Thymus (tissue), 14 donors: ENCODE measurements around the gene SYDE1. TPM values are rescaled to one million over a fixed set of nuclear protein-coding genes. Genes with fewer than 3 reads are reported as not detected.
A peak's percentile ranks its signal among the peaks of the same experiment; 100 is the strongest.
"Not testable (repeated sequence)": the region's sequence is repeated elsewhere in the genome, so short reads cannot be mapped to it uniquely, and the experiment has no call there.

Experiments used
- DNase-seq, 9 donors: peaks; one replicate each; pipeline ENCODE4 v3.0.0-alpha.2; 2013; ENCODE audit warnings: low spot score in 9 of 9, low read depth in 6 of 9, missing footprints in 1 of 9
- H3K27ac ChIP-seq, 2 donors: one replicate each; pipeline ENCODE4 v1.5.1; 2013; ENCODE audit warnings: control low read depth in 1 of 2, low read depth in 1 of 2, low read length in 1 of 2, mild to moderate bottlenecking in 1 of 2, moderate library complexity in 1 of 2
- H3K27me3 ChIP-seq, 2 donors: one replicate each; pipeline ENCODE4 v1.5.1; 2013; ENCODE audit warnings: low read length in 1 of 2; ENCODE audit not compliant: control insufficient read depth in 2 of 2, insufficient read depth in 1 of 2
- H3K36me3 ChIP-seq, 2 donors: one replicate each; pipeline ENCODE4 v1.5.1; 2013; ENCODE audit warnings: low read length in 1 of 2, mild to moderate bottlenecking in 1 of 2, moderate library complexity in 1 of 2; ENCODE audit not compliant: control insufficient read depth in 2 of 2, insufficient read depth in 2 of 2
- H3K4me1 ChIP-seq, 2 donors: one replicate each; pipeline ENCODE4 v1.5.1; 2013; ENCODE audit warnings: low read length in 2 of 2; ENCODE audit not compliant: control insufficient read depth in 2 of 2, insufficient read depth in 2 of 2
- H3K4me3 ChIP-seq, 2 donors: one replicate each; pipeline ENCODE4 v1.5.1; 2013; ENCODE audit warnings: low read length in 2 of 2, control low read depth in 1 of 2, mild to moderate bottlenecking in 1 of 2
- H3K9me3 ChIP-seq, 2 donors: one replicate each; pipeline ENCODE4 v1.5.1; 2013; ENCODE audit warnings: low read length in 1 of 2, mild to moderate bottlenecking in 1 of 2; ENCODE audit not compliant: control insufficient read depth in 2 of 2, insufficient read depth in 1 of 2
- WGBS: extraction: QIAGEN DNeasy Blood & Tissue Kit; methylation state at CpG from one replicate; pipeline ENCODE4 v1.1.7; 2013; 5-methylcytosine and 5-hydroxymethylcytosine counted together
- long read RNA-seq, 10 donors: transcript quantifications; one replicate each; lab custom pipeline, GENCODE V29; 2026
- polyA plus RNA-seq: library from polyadenylated mRNA; stranded (reverse); fragments of 200-250 nt; gene quantifications from one replicate; pipeline ENCODE4 v1.2.3, GENCODE V29; 2013
- total RNA-seq: library from RNA; stranded (reverse); fragments of 120-200 nt; gene quantifications from one replicate; pipeline ENCODE4 v1.2.4, GENCODE V29; 2013
- donor health status: healthy.

The SYDE1 gene, protein sequence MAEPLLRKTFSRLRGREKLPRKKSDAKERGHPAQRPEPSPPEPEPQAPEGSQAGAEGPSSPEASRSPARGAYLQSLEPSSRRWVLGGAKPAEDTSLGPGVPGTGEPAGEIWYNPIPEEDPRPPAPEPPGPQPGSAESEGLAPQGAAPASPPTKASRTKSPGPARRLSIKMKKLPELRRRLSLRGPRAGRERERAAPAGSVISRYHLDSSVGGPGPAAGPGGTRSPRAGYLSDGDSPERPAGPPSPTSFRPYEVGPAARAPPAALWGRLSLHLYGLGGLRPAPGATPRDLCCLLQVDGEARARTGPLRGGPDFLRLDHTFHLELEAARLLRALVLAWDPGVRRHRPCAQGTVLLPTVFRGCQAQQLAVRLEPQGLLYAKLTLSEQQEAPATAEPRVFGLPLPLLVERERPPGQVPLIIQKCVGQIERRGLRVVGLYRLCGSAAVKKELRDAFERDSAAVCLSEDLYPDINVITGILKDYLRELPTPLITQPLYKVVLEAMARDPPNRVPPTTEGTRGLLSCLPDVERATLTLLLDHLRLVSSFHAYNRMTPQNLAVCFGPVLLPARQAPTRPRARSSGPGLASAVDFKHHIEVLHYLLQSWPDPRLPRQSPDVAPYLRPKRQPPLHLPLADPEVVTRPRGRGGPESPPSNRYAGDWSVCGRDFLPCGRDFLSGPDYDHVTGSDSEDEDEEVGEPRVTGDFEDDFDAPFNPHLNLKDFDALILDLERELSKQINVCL
- total RNA-seq (0.94 TPM), polyA plus RNA-seq (2.5 TPM)
- long read RNA-seq, donor 1: 0 reads
- long read RNA-seq, donor 2: 0 reads
- long read RNA-seq, donor 3, partial matches to known transcripts: 0 of 1 reads
- long read RNA-seq, donor 3, other reads (novel, unspliced or antisense): 0 of 1 reads
- long read RNA-seq, donor 4, partial matches to known transcripts: 0 of 1 reads
- long read RNA-seq, donor 4, other reads (novel, unspliced or antisense): 0 of 1 reads
- long read RNA-seq, donor 5, partial matches to known transcripts: 0 of 1 reads
- long read RNA-seq, donor 5, other reads (novel, unspliced or antisense): 0 of 1 reads
- long read RNA-seq, donor 6: 0 reads
- long read RNA-seq, donor 7: 0 reads
- long read RNA-seq, donor 8, partial matches to known transcripts: 0 of 2 reads
- long read RNA-seq, donor 8, other reads (novel, unspliced or antisense): 0 of 2 reads
- long read RNA-seq, donor 9, partial matches to known transcripts: 0 of 1 reads
- long read RNA-seq, donor 9, other reads (novel, unspliced or antisense): 0 of 1 reads
- long read RNA-seq, donor 10: 0 reads

DNA sequence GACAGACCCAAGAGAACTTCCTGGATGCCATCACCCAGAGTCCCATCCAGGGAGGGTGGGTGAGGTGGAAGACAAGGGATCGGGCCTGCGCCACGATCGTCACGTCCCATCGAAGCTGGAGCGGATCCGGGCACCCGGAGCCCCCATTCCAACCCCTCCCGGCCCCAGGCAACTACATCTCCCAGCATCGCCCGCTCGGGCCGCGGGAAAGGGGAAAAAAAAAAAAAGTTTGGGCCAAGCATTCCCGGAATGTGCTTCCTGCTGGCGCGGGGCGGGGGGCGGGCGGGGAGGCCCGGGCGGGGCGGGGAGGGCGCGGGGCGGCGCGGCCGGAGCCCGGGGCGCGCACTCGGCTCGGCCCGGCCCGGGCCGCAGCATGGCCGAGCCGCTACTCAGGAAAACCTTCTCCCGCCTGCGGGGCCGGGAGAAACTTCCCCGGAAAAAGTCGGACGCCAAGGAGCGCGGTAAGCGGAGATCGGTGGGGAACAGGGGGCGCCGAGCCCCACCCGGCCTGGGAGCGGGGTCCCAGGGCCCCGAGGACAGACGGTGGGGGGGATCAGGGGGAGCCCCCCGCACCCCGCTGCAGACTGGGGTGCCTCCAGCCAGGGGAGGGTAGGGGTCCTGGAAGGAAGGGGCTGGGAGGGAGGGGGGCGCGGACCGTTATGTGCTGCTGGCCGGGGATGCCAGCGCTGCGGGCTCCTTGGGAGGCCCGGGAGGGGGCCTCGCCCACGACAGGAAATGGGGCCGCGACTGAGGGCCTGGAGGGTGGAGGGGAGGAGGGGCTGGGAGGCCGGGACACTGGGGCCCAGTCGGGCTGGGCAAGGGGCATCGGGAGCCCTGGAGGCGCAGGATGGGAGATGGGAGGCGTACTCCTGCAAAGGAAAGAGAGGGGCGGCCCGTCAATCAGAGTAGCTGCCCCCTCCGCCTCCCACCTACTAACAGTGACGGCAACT is at the start of gene SYDE1:
Gene SYDE1, plus strand, starts transcription at position 341 of the 950 bp plus-strand sequence. Its CDS starts 33 bp downstream, at position 374.
- peak in 2 of 9 donors; percentile 24 to 46 for DNase-seq
- H3K27ac ChIP-seq: peak within 1 kb of the TSS in 1 of 2 donors; percentile 36
- H3K27me3 ChIP-seq: peaks cover 30 to 38% of the 10 kb centered on the region in 2 donors
- H3K9me3 ChIP-seq: peaks cover 1 to 13% of the 10 kb centered on the region in 2 donors
- H3K36me3 ChIP-seq: no peaks in the 10 kb centered on the region
- 3% methylated on average over 78 of the region's 78 CpGs for WGBS
- H3K4me1 ChIP-seq: peaks cover 0 to 18% of the 10 kb centered on the region in 2 donors
- peak within 1 kb of the TSS; percentile 34 to 37 for H3K4me3 ChIP-seq

GRCh38 chr19:15062036-15062435 is 45.2 kb upstream of the SYDE1 start:
- no peaks in the 10 kb centered on the region for H3K4me1 ChIP-seq
- no peaks in the 10 kb centered on the region for H3K36me3 ChIP-seq
- H3K9me3 ChIP-seq: no peaks in the 10 kb centered on the region
- H3K27ac ChIP-seq: no peak overlapping the region
- no peaks in the 10 kb centered on the region for H3K27me3 ChIP-seq
- H3K4me3 ChIP-seq: no peak overlapping the region
- 91% methylated on average over 12 of the region's 12 CpGs for WGBS
- DNase-seq: no peak

- not testable (repeated sequence) for H3K4me3 ChIP-seq, H3K9me3 ChIP-seq, H3K36me3 ChIP-seq, DNase-seq, H3K4me1 ChIP-seq, H3K27ac ChIP-seq, H3K27me3 ChIP-seq
- WGBS: 72% methylated on average over 4 of the region's 4 CpGs
Measured at GRCh38 chr19:15070386-15070785, 36.8 kb upstream of the SYDE1 start.

DNA sequence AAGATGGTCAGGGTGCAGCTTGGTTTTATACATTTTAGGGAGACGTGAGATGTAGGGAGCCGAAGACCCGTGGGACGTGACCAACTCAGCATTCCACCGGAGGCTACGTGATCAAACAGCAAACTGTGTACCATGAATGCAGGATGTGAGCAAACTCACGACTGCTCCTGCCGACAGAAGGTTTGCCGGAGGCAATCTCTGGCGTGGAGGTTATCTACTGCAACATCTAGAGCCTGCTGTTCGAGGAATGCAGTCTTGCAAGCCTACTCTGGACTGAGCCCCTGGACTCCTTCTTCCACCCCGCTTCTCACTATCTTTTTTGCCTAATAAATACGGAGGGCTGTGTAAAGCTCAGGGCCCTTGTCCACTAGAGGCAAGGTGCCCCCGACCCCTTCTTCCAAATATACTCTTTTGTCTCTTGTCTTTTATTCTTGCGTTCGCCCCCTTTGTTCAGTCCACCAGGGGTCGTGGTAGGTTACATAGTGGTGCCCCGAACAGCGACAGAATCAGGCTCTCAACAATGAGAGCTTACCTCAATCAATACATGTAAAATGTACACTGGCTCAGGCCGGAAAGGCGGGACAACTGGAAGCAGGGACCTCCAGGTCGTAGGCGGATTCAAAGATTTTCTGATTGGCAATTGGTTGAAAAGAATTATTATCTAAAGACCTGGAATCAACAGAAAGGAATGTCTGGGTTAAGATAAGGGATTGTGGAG is 34.1 kb upstream of the SYDE1 start:
- H3K27me3 ChIP-seq: no peaks in the 10 kb centered on the region
- H3K4me1 ChIP-seq: no peaks in the 10 kb centered on the region

GRCh38 chr19:15074371-15074770 is 32.8 kb upstream of the SYDE1 start:
- Histone ChIP-seq H3K36me3 (no peaks in the 10 kb centered on the region), H3K9me3 (no peaks in the 10 kb centered on the region), H3K4me3 (no peak overlapping the region), H3K27me3 (no peaks in the 10 kb centered on the region), H3K4me1 (no peaks in the 10 kb centered on the region), H3K27ac (no peak overlapping the region)
- WGBS: 94% methylated on average over 2 of the region's 2 CpGs
- DNase-seq: no peak

More for the DNA sequence above, 34.1 kb upstream of the SYDE1 start:
- no peak for DNase-seq
- no peak overlapping the region for H3K4me3 ChIP-seq
- 84% methylated on average over 23 of the region's 23 CpGs for WGBS
- H3K9me3 ChIP-seq: no peaks in the 10 kb centered on the region
- H3K36me3 ChIP-seq: no peaks in the 10 kb centered on the region
- H3K27ac ChIP-seq: no peak overlapping the region

GRCh38 chr19:15075806-15076205 is 31.4 kb upstream of the SYDE1 start:
- WGBS: 92% methylated on average over 4 of the region's 4 CpGs
- H3K4me1 ChIP-seq: no peaks in the 10 kb centered on the region

DNA sequence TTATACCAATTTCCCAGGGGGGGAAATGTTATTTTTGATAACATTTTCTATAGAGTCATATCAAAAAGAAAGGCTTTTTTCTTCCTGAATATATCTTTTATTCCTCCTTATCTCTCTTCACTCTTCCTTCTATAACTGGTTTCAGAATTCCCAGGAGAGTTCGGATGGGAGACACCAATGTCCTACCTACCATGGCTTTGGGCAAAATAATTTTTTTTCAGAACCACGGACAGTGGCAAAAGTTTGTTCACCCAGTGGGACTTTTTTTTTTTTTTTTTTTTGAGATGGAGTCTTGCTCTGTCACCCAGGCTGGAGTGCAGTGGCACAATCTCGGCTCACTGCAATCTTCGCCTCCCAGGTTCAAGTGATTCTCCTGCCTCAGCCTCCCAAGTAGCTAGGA is 27.2 kb upstream of the SYDE1 start:
- not testable (repeated sequence) for DNase-seq, H3K36me3 ChIP-seq, H3K27me3 ChIP-seq, H3K4me3 ChIP-seq, H3K27ac ChIP-seq, H3K9me3 ChIP-seq, H3K4me1 ChIP-seq
- WGBS: 66% methylated on average over 4 of the region's 4 CpGs

More at GRCh38 chr19:15075806-15076205, 31.4 kb upstream of the SYDE1 start:
- no peaks in the 10 kb centered on the region for H3K9me3 ChIP-seq
- no peak for DNase-seq
- H3K4me3 ChIP-seq: no peak overlapping the region
- H3K27ac ChIP-seq: no peak overlapping the region
- no peaks in the 10 kb centered on the region for H3K27me3 ChIP-seq
- H3K36me3 ChIP-seq: no peaks in the 10 kb centered on the region
